GM23248 (cell line): Measurements from ENCODE around the gene ONECUT3. TPM values are rescaled to one million over a fixed set of nuclear protein-coding genes. Genes with fewer than 3 reads are reported as not detected.

Source experiments
- DNase-seq: peaks from one replicate; pipeline ENCODE4 v3.0.0-alpha.2; 2015
- H2AFZ ChIP-seq: fragments of 200-600 bp; sonication (generic); 2 replicates; pipeline ENCODE4 v1.6.1; 2016; ENCODE audit warnings: antibody characterized with exemption
- H3F3A ChIP-seq: fragments of 200-600 bp; sonication (generic); 2 replicates; pipeline ENCODE4 v1.6.1; 2016; ENCODE audit warnings: mild to moderate bottlenecking, antibody characterized with exemption, mixed run types; ENCODE audit not compliant: insufficient read depth
- H3K27ac ChIP-seq: fragments of 200-600 bp; sonication (generic); 2 replicates; pipeline ENCODE4 v1.5.1; 2016; ENCODE audit warnings: mild to moderate bottlenecking
- H3K27me3 ChIP-seq: fragments of 200-600 bp; sonication (generic); replicated peaks from 2 replicates; pipeline ENCODE4 v1.6.1; 2016; ENCODE audit warnings: mild to moderate bottlenecking; ENCODE audit not compliant: insufficient read depth
- H3K36me3 ChIP-seq: fragments of 200-600 bp; sonication (generic); 2 replicates; pipeline ENCODE4 v1.6.1; 2016; ENCODE audit warnings: low read depth, mild to moderate bottlenecking
- H3K4me1 ChIP-seq: fragments of 200-600 bp; sonication (generic); 2 replicates; pipeline ENCODE4 v1.6.1; 2016; ENCODE audit warnings: mild to moderate bottlenecking; ENCODE audit not compliant: insufficient read depth
- H3K4me2 ChIP-seq: fragments of 200-600 bp; sonication (generic); one replicate; pipeline ENCODE4 v1.6.1; 2016; ENCODE audit warnings: mild to moderate bottlenecking; ENCODE audit not compliant: unreplicated experiment
- H3K4me3 ChIP-seq: fragments of 200-600 bp; sonication (generic); 2 replicates; pipeline ENCODE4 v1.5.1; 2016; ENCODE audit warnings: mild to moderate bottlenecking
- H3K79me2 ChIP-seq: fragments of 200-600 bp; sonication (generic); 2 replicates; pipeline ENCODE4 v1.6.1; 2016; ENCODE audit warnings: mild to moderate bottlenecking; ENCODE audit not compliant: insufficient read depth
- H3K9ac ChIP-seq: fragments of 200-600 bp; sonication (generic); 2 replicates; pipeline ENCODE4 v1.6.1; 2016; ENCODE audit warnings: mild to moderate bottlenecking
- H3K9me2 ChIP-seq: fragments of 200-600 bp; sonication (generic); 2 replicates; pipeline ENCODE4 v1.6.1; 2016; ENCODE audit warnings: mixed run types, mild to moderate bottlenecking, moderate library complexity; ENCODE audit not compliant: insufficient read depth
- H3K9me3 ChIP-seq: fragments of 200-600 bp; sonication (generic); one replicate; pipeline ENCODE4 v1.6.1; 2017; ENCODE audit warnings: low read depth
- H4K20me1 ChIP-seq: fragments of 200-600 bp; sonication (generic); 2 replicates; pipeline ENCODE4 v1.6.0; 2016; ENCODE audit not compliant: insufficient read depth
- EZH2 ChIP-seq: fragments of 200-600 bp; sonication (generic); IDR thresholded peaks from 2 replicates; pipeline ENCODE4 v1.6.1; 2018; ENCODE audit warnings: antibody characterized with exemption, mild to moderate bottlenecking; ENCODE audit not compliant: insufficient read depth, poor library complexity, severe bottlenecking
- EZH2phosphoT487 ChIP-seq: fragments of 200-600 bp; sonication (generic); IDR thresholded peaks from 2 replicates; pipeline ENCODE4 v1.6.1; 2018; ENCODE audit warnings: antibody characterized with exemption, moderate library complexity, mild to moderate bottlenecking, low read depth; ENCODE audit not compliant: insufficient read depth
- WGBS, 2 experiments: methylation state at CpG; one replicate each; pipeline ENCODE4 v1.1.6; 2015 to 2017; ENCODE audit warnings: low lambda C conversion rate in 2 of 2, low coverage in 1 of 2; ENCODE audit errors: missing lambda C conversion rate in 2 of 2; 5-methylcytosine and 5-hydroxymethylcytosine counted together
- in situ Hi-C: fragments of 300-500 bp; cut with MboI; formaldehyde crosslinking; loops from 2 replicates; pipeline ENCODE4 v1.15.0; 2020
- polyA plus RNA-seq: library from polyadenylated mRNA; unstranded; fragments of >200 nt; fragmentation: Nextera tagmentation; extraction: Ambion mirVana; gene quantifications from 2 replicates; pipeline ENCODE4 v1.2.1, GENCODE V29; 2016
- total RNA-seq: library from RNA; depleted of rRNA; stranded (reverse); fragments of >200 nt; shearing (Covaris generic); gene quantifications from 2 replicates; pipeline ENCODE4 v1.2.3, GENCODE V29; 2014

ONECUT3 gene
- total and polyA plus RNA-seq, 2 experiments from 2014 or later: not detected

DNA sequence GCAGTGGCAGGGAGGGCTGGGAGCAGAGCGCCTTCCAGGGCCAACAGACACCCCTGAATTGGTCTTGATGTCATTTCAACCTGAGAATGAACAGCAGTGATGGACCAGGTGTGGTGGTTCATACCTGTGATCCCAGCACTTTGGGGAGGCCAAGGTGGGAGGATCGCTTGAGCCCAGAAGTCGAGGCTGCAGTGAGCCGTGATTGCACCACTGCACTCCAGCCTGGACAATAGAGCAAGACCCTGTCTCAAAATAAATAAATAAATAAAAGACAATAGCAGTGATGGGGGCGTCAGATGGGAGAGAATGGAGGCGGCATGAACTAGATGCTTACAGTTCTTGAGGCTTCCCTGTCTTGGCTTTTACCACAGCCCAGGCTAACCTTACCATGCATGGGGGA, 46.1 kb upstream of the ONECUT3 start:
- Histone ChIP-seq H3K27ac (no peak overlapping the region), H3K9me2 (no peaks in the 10 kb centered on the region), H3K9me3 (no peaks in the 10 kb centered on the region), H3K9ac (no peak overlapping the region), H3K79me2 (no peaks in the 10 kb centered on the region), H3F3A (no peaks in the 10 kb centered on the region), H3K27me3 (0 out of 2 replicates have a peak, but pooled peaks cover 8% of the 10 kb centered on the region), H3K4me3 (no peak overlapping the region), H3K4me2 (no peak overlapping the region), H4K20me1 (no peaks in the 10 kb centered on the region), H3K36me3 (no peaks in the 10 kb centered on the region), H2AFZ (no peak overlapping the region), H3K4me1 (no peaks in the 10 kb centered on the region)
- in situ Hi-C loops: no loop called here
- TF ChIP-seq EZH2: no peak
- no peak for TF ChIP-seq EZH2phosphoT487
- 58% methylated on average over 6 of the region's 6 CpGs for WGBS, 2 experiments
- no peak for DNase-seq

DNA sequence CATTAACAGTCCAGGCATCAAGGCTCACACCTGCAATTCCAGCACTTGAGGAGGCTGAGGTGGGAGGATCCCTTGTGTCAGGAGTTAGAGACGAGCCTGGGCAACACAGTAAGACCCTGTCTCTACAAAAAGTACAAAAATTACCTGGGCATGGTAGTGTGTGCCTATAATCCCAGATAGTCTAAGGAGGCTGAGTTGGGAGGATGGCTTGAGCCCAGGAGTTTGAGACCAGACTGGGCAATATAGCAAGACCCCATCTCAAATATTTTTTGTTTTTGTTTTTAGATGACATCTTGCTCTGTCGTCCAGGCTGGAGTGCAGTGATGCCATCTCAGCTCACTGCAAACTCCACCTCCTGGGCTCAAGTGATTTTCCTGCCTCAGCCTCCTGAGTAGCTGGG, 40.1 kb upstream of the ONECUT3 start:
- Histone ChIP-seq H3K36me3 (no peaks in the 10 kb centered on the region), H3K27ac (no peak overlapping the region), H3K79me2 (no peaks in the 10 kb centered on the region), H3K9ac (no peak overlapping the region), H3K9me3 (no peaks in the 10 kb centered on the region), H3K4me2 (no peak overlapping the region), H3K4me3 (no peak overlapping the region), H4K20me1 (no peaks in the 10 kb centered on the region), H3K9me2 (no peaks in the 10 kb centered on the region), H2AFZ (no peak overlapping the region), H3K27me3 (peaks cover 25% of the 10 kb centered on the region), H3K4me1 (no peaks in the 10 kb centered on the region), H3F3A (no peaks in the 10 kb centered on the region)
- WGBS, 2 experiments: 41 to 51% methylated on average over 2 of the region's 2 CpGs
- TF ChIP-seq EZH2phosphoT487: no peak
- no peak for TF ChIP-seq EZH2
- in situ Hi-C loops: no loop called here
- no peak for DNase-seq

DNA sequence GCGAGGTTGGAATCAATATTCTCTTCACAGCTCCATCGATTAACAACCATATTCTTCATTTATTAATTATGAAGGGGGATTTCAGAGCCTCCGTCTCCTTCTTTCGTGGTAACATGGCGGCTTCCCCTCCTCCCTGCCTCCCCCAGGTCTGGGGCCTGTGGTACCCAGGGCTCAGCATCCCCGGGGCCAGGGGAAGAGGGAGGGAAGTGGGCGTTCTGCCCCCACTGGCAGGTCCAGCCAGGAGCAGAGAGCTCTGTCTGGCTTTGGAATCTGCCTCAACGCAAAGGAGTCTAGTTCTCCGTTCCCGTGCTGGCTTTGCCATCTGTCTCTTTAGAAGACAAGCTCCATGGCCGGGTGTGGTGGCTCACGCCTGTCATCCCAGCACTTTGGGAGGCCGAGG, 37.8 kb upstream of the ONECUT3 start:
- Histone ChIP-seq H3K9me2 (no peaks in the 10 kb centered on the region), H3K9ac (no peak overlapping the region), H3K4me1 (no peaks in the 10 kb centered on the region), H2AFZ (no peak overlapping the region), H3K9me3 (no peaks in the 10 kb centered on the region), H3K4me3 (no peak overlapping the region), H3K79me2 (no peaks in the 10 kb centered on the region), H3K27ac (no peak overlapping the region), H3F3A (no peaks in the 10 kb centered on the region), H4K20me1 (no peaks in the 10 kb centered on the region), H3K36me3 (no peaks in the 10 kb centered on the region), H3K27me3 (peaks cover 39% of the 10 kb centered on the region), H3K4me2 (no peak overlapping the region)
- DNase-seq: no peak
- no peak for TF ChIP-seq EZH2phosphoT487
- no peak for TF ChIP-seq EZH2
- WGBS, 2 experiments: 28 to 31% methylated on average over 13 of the region's 13 CpGs
- in situ Hi-C loops: no loop called here

DNA sequence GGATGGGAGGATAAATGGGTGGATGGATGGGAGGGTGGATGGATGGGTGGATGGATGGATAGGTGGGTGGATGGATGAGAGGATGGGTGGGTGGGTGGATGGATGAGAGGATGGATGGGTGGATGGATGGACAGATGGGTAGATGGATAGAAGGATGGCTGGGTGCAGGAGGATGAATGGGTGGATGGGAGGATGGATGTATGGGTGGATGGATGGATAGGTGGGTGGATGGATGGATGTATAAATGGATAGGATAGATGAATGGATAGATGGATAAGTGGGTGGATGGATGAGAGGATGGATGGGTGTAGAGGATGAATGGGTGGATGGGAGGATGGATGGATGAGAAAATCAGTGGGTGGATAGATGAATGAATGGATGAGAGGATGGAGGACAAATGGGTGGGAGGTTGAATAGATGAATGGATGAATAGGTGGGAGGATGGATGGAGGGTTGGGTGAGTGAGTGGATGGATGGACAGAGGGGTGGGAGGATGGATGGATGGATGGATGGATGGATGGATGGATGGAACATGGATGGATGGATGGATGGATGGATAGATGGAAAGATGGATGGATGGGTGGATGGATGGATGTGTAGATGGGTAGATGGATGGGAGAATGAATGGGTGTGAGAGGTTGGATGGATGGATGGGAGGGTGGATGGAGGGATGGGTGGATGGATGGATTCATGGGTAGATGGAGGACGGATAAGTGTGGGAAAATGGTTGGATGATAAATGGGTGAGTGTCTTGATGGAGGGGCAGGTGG, 35.9 kb upstream of the ONECUT3 start:
- Histone ChIP-seq H4K20me1 (no peaks in the 10 kb centered on the region), H3K4me1 (no peaks in the 10 kb centered on the region), H3K9ac (no peak overlapping the region), H3K79me2 (no peaks in the 10 kb centered on the region), H3K27me3 (peaks cover 45% of the 10 kb centered on the region), H3F3A (no peaks in the 10 kb centered on the region), H3K36me3 (no peaks in the 10 kb centered on the region), H3K27ac (no peak overlapping the region), H3K4me3 (no peak overlapping the region), H2AFZ (no peak overlapping the region), H3K9me2 (no peaks in the 10 kb centered on the region), H3K9me3 (no peaks in the 10 kb centered on the region), H3K4me2 (no peak overlapping the region)
- WGBS, 2 experiments: 24 to 40% methylated on average over 1 of the region's 1 CpG
- DNase-seq: no peak
- no peak for TF ChIP-seq EZH2phosphoT487
- TF ChIP-seq EZH2: no peak
- in situ Hi-C loops: no loop called here

DNA sequence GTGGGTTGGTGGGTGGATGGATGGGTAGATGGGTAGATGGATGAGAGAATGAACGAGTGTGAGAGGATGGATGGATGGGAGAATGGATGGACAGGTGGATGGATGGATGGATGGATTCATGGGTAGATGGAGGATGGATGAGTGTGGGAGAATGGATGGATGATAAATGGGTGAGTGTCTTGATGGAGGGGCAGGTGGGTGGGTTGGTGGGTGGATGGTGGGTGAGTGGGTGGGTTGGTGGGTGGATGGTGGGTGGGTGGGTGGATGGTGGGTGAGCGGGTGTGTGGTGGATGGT, 35.4 kb upstream of the ONECUT3 start:
- Histone ChIP-seq H3K4me3 (no peak overlapping the region), H3K9me2 (no peaks in the 10 kb centered on the region), H3K27ac (no peak overlapping the region), H3K79me2 (no peaks in the 10 kb centered on the region), H3F3A (no peaks in the 10 kb centered on the region), H3K4me2 (no peak overlapping the region), H2AFZ (no peak overlapping the region), H3K27me3 (peaks cover 43% of the 10 kb centered on the region), H3K36me3 (no peaks in the 10 kb centered on the region), H4K20me1 (no peaks in the 10 kb centered on the region), H3K4me1 (no peaks in the 10 kb centered on the region), H3K9ac (no peak overlapping the region), H3K9me3 (no peaks in the 10 kb centered on the region)
- TF ChIP-seq EZH2 (no peak), EZH2phosphoT487 (no peak)
- in situ Hi-C loops: no loop called here
- WGBS, 2 experiments: 59% methylated on average over 2 of the region's 2 CpGs; no CpG with 5 or more reads in 1 of the 2 experiments
- DNase-seq: no peak
